HS-5 (cell line): ENCODE results near the gene DLST.
A peak's percentile ranks its signal among the peaks of the same experiment; 100 is the strongest.

ENCODE experiments used
- DNase-seq: peaks from one replicate; pipeline ENCODE4 v3.0.0-alpha.2; 2012; ENCODE audit warnings: low read depth

The DLST gene

GRCh38 chr14:74881431-74882102, at the start of gene DLST:
Gene DLST, plus strand, starts transcription at chr14:74881916. Its CDS starts 38 bp downstream, at chr14:74881954.
- DNase-seq: peak; percentile 68

GRCh38 chr14:74832849-74833248, 48.9 kb upstream of the DLST start:
- DNase-seq: no peak

GRCh38 chr14:74834692-74835392, 46.9 kb upstream of the DLST start:
- no peak for DNase-seq

GRCh38 chr14:74835645-74836250, 46.0 kb upstream of the DLST start:
- no peak for DNase-seq

DNA sequence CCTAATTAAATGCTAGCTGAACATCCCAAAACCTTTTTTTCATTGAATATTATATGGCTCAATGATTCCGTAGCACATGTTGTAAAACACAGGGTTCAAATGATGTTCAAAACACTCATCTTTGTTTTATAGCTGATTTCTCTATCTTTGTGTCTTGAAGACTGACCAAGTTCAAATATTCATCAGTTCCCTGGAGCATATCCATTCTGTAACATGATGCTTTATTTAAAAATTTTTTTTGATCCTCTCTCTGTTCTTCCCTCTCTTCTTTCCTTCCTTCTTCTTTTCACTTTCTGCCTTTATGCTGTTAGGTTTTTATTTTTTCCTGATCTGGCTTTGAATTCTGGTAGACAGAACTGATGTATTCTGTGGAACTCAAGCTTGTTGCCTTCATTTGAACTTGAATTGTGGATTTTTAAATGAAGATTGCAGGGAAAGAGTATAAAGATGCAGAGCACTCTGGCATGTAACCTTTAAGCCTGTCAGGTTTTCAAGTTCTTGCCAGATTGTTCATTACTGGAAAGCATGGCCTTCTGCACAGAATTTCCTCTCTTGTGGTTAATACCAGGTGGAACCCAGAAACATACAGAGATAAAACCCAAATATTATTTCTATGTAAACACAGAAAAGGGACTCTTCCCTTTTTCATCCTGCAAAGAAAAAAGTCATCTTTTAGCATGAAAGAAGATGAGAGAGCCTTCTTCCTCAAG, 45.3 kb upstream of the DLST start:
- no peak for DNase-seq

GRCh38 chr14:74838166-74838565, 43.5 kb upstream of the DLST start:
- no peak for DNase-seq

DNA sequence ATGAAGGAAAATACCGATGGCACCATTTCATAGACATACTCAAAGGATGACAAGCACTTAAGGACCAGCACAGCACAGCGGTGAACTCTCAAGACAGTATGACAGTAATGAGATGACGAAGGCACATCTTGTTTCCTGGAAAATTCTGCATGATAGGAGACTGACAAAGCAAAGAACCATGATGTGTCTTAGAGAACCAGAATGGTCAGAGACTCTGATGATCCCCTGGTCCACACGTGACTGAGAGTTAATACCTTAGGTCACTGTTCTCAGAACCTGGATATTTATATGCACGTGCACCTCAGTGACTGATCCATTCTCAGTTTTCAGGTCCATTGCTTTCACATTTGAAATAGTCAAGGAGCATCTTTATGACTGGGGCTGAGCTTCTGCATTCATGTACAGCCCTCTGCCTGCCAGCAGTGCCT, 41.1 kb upstream of the DLST start:
- no peak for DNase-seq

DNA sequence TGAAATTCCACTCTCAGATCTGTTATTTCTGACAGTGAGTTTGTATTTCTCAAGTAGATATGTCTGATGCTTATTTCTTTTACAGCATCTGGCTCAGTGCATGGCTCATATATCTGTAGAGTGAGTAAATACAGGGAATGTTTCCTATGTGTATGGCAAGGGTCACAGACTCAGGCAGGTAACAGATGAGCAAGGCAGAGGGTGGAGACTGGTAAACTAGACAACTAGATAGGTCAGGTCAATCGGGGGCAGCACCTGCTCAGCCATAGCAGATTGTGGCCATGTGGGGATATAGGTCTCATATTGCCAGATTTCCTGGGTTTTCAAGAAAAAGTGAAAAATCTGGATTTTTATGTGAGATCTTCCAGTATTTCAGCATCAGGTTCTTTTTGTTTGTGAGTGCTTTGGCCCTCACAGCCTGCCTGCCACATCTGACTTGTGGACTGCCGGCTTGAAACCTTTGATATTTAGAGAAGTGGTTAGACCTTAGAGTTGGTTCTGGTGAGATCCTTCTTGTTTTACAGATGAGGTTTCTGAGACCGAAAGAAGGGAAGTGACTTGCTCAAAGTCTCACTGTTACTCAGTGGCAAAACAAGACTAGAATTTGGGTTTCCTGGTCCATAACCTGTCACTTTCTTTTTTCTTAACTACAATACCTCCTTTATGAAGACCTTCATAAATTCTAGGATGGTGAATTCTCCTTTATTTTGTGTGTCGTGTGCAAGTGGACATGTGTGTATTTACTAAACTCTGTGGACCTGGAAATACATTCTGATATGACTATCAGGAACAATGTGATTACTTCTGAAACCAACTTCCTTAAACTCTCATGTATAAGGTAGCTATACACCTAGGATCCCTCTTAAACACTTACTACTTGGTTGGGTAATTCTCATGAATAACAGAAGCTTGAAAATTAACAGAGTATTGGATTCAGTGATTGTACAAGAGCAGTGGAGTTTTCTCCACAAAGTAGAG, 40.2 kb upstream of the DLST start:
- no peak for DNase-seq

DNA sequence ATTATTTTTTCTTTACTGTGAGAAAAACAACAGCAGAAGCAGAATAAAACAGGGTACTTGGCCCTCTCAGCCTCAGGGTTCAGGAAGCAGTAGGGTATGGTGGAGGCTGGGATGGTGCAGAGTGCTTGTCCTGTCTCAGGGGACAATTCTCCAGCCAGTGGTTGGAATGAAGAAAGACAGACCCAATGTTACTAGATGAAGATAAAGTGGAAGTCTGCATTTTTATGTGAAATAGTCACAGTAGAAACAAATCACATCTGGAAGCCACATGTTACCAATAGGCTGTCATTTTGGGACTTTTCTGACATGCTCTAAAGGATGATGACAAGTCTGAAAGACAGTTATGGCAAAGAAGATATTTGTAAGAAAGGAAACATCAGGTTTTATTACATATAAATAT, 38.1 kb upstream of the DLST start:
- peak; percentile 60 for DNase-seq

GRCh38 chr14:74846168-74846567, 35.5 kb upstream of the DLST start:
- no peak for DNase-seq

DNA sequence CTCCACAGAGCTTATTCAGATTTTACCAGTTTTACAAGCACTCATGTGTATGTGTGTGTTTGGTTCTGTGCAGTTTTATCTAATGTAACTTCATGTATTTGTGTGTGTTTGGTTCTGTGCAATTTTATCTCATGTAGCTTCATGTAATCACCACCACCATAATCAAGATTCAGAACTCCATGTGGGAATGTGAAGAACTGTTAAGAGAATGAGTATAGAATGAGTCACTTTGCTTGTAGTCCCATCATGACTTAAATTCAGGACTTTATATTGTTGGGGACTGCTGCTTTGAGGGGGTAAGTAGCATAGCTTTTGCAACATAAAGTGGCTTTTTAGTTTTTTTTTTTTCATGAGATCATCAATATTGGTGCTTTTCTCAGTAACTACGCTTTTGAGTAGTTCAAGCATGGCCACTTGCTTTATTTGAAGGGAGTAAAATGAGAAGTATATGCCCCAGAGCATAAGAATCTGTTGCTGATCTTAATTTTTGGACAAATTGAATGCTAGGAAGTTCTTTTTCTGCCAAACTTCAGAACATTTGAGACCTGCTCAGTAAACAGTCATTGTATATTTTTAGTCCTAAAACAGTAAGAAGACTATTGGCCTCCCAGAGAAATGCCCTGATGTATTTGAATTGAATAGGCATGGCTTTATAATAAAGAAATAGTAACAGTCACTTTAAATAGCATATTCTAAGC, 34.6 kb upstream of the DLST start:
- peak; percentile 37 for DNase-seq

DNA sequence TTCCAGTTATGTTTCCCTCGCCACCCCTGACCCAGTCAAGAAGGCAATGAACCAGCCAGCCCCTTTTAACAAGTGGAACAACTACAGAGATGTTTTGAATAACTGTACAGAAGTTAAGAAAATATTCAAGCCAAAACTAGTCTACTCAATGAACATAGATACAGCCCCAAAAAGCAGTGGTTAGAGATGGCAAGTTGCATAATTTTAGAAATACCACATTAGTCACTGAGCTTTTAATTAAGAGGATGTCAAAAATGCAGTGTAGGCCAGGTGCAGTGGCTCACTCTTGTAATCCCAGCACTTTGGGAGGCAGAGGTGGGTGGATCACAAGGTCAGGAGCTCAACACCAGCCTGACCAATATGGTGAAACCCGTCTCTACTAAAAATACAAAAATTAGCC, 32.9 kb upstream of the DLST start:
- DNase-seq: no peak

GRCh38 chr14:74852922-74853530, 28.7 kb upstream of the DLST start:
- peak; percentile 51 for DNase-seq

GRCh38 chr14:74853581-74853980, 28.1 kb upstream of the DLST start:
- no peak for DNase-seq

DNA sequence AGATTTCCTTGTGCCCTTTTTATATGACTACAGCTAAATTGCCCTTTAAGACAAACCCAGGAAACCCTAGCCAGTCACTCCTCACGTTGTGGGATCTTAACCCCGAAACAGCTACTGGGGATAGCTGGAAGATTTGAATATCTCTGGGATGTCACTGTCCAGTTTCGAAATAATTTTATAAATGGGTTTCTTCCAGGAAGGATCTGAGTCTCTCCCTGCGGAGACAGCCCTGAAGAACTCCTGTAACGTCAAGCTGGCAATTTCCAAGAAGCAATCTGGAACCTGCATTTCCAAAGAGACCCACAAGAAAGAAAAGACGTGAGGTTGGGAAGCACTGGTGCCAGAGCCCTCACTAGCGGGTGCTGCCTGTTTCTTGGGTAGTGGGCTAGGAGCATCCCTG, 26.7 kb upstream of the DLST start:
- no peak for DNase-seq

DNA sequence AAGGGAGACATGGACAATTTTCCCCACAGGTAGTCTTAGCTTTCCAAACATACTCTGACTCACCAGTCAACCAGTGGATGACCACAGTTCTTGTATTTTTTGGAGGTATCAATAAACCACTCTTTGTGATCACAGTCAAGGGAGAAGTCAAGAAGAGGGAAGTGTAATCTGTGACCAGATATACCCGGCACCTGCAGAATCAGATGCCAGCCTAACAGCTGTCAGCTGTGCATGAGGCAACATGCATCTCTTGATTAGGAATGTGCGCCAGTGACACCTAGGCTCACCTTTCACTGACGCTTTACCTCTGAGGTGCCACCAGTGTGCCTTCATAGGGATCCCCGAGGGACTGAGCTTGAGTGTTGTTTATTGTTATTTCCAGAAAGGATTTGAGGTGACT, 25.8 kb upstream of the DLST start:
- DNase-seq: no peak

GRCh38 chr14:74856366-74856765, 25.4 kb upstream of the DLST start:
- DNase-seq: no peak

- DNase-seq: no peak
Observed at GRCh38 chr14:74858022-74858421, 23.7 kb upstream of the DLST start.

DNA sequence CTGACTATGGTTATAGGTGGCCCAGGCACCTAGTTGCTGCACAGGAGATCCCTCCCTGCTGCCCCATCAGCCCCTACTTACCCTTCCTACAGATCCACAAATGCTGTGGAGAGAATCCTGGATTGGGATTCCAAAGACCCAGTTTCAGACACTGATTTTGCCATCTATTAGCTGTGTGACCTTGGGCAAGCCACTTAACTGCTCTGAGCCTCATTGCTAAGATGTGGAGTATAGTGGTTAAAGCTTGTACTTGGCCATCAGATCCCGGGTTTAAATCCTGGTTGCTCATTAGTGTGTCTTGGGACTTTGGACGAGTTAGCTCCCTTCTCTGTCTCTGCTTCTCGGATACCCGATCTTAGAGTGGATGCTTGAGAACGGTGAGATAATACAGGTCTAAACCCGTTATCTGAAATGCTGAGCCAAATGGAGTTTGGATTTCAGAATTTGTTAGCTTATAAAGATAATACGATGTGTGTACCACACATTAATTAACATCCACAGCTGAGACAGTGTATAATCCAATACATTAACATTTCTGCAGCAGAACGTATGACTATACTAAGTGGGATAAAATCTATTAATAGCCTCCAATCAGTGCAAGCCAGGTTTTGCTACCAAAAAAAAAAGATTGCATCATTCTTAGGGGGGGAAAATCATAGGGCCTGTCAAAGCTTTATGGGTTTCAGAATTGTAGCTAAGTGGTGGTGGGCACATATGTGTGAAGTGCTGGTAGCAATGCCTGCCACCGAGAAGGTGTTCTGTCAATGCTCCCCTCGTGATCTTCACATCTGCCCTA, 21.8 kb upstream of the DLST start:
- DNase-seq: no peak
